NCI-H2227 (cell line): ENCODE data around the gene PCSK7.
"Not testable (repeated sequence)": the region's sequence is repeated elsewhere in the genome, so short reads cannot be mapped to it uniquely, and the experiment has no call there.

Experiments
- DNase-seq: peaks from one replicate; lab custom pipeline; 2025; ENCODE audit not compliant: unreplicated experiment; lab: John Stamatoyannopoulos, UW

Gene PCSK7, protein sequence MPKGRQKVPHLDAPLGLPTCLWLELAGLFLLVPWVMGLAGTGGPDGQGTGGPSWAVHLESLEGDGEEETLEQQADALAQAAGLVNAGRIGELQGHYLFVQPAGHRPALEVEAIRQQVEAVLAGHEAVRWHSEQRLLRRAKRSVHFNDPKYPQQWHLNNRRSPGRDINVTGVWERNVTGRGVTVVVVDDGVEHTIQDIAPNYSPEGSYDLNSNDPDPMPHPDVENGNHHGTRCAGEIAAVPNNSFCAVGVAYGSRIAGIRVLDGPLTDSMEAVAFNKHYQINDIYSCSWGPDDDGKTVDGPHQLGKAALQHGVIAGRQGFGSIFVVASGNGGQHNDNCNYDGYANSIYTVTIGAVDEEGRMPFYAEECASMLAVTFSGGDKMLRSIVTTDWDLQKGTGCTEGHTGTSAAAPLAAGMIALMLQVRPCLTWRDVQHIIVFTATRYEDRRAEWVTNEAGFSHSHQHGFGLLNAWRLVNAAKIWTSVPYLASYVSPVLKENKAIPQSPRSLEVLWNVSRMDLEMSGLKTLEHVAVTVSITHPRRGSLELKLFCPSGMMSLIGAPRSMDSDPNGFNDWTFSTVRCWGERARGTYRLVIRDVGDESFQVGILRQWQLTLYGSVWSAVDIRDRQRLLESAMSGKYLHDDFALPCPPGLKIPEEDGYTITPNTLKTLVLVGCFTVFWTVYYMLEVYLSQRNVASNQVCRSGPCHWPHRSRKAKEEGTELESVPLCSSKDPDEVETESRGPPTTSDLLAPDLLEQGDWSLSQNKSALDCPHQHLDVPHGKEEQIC

DNA sequence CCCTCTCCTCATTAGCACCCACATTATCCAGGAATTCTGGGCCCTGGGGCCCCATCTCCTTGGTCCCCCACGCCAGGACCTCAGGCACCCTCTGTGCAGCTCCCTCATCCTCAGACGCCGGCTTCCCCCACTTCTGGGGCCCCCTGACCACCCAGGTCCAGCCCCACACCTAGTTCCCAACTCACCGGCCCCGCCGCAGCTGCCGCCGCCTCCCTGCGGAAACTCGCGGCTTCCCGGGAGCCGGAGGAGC lies at the start of gene PCSK7:
PCSK7 (minus strand) TSS at position 232 of the 250 bp plus-strand sequence. CDS start 2,229 bp downstream, outside the sequence.
- DNase-seq = no peak

DNA sequence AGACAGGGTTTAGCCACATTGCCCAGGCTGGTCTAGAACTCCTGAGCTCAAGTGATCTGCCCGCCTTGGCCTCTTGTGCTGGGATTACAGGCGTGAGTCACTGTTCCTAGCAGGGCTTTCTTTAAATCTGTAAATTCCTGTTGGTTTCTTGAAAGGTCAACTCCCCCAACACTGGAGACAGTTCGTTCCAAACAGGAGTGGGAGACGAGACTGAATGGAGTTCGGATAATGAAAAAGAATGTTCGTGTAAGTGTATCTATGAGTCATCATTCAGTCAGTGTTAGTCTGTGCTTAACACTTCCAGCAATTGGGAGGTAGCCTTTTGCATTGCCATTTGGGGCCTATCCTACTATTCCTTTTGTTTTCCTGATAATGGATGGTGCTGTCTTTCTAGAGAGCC lies 49.3 kb upstream of the PCSK7 start:
- DNase-seq = peak; percentile 18

DNA sequence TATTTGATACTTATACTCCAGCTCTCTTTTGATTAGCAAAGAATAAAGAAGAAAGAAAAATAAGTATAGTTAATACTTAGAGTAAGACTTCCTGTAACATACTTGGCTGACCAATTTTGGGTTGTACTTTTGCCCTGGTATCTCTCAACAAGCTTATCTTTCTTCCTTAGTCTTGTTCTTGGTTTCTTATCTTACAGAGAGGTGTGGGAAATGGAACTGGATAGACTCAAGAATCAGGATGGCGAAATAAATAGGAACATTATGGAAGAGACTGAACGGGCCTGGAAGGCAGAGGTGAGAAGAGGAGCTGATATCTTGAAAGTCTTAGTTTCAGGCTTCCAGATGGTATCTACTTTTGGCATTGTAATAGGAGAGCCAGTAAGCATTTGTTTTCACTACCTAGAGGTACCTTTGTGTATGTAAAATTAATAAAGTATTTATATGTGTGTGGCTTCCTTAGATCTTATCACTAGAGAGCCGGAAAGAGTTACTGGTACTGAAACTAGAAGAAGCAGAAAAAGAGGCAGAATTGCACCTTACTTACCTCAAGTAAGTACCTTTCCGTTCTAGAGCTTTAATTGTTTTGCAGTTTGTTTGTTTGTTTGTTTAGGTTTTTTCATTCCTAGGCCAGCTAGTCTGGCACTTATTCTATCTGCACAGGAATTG lies 48.0 kb upstream of the PCSK7 start:
- no peak for DNase-seq

DNA sequence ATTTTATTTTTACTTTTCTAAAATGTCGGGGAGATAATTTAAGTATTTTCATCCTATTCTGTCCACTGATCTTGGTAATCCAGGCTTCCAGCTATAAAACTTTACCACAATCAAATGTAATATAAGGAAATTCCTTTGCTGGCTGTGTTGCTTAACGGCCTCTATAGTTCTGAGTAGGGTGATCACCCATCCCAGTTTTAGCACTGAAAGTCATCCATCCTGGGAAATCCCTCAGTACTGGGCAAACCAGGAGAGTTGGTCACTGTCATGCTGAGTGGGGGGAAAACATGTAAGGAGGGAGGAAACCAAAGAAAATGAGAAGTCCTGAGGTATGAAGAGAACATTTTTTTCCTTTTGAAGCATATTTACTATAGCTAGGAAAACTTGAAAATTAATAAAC lies 46.5 kb upstream of the PCSK7 start:
- no peak for DNase-seq

DNA sequence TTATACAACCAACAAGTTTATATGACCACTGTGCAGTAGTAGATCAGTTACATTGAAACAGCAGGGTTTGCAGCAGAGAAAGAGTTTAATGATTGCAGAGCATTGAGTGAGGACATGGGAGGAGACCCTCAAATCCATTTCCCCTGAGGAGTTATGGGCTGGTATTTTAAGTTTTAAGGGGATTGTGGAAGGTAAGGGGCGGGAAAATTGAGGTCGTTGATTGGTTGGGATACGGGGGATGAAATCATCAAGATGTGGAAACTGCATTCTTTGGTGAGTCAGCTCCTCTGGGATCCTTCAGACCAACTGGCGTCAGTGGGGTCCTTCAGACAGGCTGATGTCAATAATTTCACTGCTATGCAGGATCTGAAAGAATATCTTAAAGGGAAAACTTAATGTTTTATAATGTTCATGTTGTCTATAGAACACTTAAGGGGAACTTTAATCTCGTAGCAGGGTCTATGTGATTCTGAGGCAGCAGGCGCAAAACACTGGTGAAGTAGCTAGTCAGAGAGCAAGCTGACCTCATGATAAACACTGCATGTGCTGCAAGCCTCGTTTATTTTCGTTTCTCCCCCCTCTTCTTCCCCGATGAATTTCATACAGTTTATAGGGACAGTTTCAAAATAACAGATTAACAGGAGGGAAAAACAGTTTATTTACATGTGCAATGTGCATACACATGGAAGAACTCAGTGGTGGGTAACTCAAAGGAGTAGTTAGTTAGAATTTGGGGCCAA lies 41.8 kb upstream of the PCSK7 start:
- peak; percentile 45 for DNase-seq

DNA sequence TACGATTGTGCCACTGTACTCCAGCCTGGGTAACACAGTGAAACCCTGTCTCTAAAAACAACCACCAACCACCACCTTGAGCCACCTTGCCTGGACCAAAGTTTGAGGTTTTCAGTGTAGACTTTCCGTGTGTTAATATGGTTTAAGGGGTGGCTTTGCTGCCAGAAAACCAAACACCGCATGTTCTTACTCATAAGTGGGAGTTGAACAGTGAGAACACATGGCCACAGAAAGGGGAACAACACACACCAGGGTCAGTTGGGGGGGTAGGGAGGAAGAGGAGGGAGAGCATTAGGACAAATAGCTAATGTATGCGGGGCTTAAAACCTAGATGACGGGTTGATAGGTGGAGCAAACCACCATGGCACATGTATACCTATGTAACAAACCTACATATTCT lies 40.3 kb upstream of the PCSK7 start:
- DNase-seq = not testable (repeated sequence)

DNA sequence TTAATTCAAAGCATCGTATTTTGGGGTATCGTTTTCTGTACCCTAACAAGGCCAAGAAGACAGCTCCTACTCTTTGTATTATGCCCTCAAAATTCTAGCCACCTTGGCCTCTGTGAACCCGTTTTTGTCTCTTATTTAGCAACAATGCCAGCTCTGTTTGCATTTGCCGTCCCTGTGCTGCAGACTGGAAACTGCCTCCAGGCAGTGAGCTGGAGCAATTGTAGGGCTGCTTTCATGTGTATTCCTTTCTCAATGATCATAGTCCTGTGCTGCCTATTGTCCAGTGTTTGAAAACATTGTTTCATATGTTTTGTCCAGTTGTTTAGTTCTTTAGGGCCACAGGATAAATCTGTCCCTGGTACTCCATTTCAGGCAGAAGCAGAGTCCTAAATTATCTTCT lies 39.3 kb upstream of the PCSK7 start:
- no peak for DNase-seq

DNA sequence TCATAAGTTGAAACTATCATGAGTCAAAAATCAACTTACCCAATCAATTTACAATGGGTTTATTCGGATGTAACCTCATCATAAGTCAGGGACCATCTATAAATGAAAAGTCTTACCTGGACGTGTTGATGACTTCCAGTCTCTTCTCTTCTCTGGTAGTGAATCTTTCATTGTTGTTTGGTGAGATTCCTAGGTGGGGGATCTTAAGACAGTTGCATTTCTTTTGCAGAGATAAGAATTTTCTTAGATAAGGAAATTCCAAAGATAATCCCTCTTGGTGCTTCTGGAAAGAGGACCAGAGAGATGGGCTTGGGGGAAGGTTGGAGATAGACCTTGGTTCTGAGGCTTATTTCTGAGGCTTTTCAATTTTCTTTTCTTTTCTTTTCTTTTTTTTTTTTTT lies 38.0 kb upstream of the PCSK7 start:
- DNase-seq = no peak

DNA sequence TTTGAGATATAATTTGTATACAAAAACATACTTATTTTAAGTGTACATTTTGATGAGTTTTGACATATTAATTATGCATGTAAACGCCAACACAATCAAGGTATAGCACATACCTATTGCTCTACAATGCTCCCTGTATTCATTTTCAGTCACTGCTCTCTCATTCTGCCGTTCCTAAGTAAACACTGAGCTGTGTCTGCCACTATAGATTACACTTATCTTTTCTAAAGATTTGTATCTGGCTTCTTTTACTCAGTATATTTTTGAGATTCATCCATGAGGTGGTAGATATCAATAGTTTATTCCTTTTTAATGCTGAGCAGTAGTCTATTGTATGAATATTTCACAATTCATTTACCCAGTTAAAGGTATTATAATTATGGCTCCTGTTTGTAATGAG lies 33.9 kb upstream of the PCSK7 start:
- no peak for DNase-seq

DNA sequence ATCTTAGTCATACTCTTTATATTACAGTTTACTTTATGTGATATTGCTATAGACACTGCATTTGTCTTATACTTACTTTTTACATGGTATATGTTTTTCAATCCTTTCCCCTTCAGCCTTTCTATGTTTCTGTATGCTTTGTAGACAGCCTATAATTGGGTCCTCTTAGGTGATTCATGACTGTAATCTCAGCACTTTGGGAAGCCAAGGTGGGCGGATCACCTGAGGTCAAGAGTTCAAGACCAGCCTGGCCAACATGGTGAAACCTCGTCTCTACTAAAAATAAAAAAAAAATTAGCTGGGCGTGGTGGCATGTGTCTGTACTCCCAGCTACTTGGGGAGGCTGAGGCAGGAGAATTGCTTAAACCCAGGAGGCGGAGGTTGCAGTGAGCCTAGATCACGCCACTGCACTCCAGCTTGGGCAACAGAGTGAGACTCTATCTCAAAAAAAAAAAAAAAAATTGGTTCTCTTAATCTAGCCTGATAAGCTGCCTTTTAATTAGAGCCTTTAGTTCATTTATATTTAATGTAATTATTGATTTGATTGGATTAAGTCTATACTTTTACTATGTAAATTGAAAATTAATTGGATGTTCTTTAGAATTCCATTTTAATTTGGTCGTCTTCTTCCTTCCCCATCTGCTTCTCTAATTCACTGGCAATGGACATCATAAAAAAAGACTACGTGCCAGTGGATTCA lies 32.9 kb upstream of the PCSK7 start:
- DNase-seq = not testable (repeated sequence)

DNA sequence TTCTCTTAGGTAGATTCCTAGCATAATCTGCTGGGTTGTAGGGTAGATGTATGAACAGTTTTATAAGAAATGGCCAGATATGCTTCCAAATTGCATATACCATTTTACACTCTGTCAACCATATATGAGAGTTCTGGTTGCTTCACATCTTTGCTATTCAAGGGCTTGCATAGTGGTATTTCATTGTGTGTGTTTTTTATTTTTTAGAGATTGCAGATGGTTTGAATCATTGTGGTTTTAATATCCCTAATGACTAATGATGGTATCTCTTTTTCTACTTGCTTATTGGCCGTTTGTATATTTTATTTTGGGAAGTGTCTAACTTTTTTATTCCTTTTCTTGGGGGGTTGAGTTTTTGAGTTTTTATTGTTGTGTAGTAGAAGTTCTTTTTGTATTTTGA lies 27.5 kb upstream of the PCSK7 start:
- DNase-seq = no peak

DNA sequence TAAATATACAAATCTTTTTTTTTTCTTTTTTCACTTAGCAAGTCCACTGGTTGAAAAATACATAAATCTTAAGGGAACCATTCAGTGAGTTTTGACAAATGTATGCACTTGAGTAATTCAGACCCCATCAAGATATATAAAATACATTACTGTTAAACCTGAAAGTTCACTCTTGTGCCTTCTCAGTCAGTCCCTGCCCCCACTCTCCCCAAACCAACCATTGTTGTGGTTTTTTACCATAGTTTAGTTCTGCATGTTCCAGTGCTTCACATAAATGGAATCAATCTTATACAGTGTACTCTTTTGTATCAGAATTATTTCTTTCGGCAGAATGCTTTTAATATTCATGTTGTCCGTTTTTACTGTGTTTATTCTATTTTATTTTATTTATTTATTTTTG lies 26.7 kb upstream of the PCSK7 start:
- no peak for DNase-seq

DNA sequence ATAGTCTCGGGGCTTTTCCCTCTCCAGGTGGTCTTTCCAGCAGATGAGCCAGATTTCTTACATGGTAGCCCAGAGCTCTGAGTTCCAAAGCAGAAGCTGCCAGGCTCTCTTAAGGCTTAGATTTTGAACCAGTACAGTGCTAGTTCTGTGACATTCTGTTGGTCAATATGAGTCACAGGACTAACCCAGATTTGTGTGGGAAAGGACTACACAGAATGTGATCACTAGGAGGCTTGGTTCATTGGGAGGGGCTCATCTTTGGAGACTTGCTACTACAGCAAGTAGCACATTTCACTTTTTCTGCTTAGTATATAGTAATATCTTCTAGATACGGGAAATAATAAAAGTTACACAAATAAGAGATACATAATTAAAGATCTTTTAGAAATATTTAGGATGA lies 24.7 kb upstream of the PCSK7 start:
- no peak for DNase-seq

DNA sequence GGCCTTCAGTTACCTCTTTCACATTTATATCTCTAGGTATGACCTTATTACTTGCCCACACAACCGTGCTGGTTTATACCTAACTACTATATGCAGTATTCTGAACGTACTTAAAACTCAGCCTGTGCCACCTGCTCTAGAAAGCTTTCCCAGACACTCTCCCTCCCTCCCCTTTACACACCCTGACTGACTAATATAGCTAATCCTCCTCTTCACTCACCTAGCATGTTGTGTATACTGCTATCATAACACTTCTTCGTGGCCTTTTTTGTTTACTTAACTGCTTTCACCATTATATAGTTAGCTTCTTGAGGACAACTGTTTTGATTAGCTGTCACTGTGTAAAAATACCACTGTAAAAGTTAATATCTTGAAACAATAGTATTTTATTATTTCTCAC lies 24.1 kb upstream of the PCSK7 start:
- DNase-seq = no peak

DNA sequence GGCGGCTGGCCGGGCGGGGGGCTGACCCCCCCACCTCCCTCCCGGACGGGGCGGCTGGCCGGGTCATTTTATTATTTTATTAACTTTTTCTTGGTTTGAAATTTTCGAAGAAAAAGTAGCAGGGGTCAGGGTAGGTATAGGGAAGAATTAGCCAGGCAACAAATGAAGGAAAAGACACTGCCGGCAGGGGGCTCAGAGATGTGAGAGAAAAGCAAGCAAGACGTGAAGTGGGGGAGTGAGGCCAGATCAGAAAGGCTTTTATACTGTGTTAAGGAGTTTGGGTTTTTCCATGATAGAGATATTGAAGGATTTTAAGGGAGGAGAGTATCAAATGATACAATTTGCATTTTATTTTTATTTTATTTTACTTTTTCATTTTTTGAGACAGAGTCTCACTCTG lies 19.6 kb upstream of the PCSK7 start:
- DNase-seq = no peak

DNA sequence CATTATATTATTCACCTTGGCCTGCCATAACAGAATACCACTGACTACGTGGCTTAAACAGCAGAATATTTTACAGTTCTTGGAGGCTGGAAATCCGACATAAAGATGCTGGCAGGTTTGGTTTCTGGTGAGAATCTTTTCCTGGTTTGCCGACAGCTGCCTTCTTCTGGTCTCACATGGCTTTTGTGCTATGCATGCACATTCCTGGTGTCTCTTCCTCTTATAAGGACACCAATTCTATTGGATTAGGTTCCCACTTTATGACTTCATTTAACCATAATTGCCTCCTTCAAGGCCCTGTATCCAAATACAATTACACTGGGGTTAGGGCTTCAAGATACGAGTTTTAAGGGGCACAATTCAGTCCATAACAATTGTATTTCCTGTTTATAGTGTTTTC lies 17.7 kb upstream of the PCSK7 start:
- no peak for DNase-seq

DNA sequence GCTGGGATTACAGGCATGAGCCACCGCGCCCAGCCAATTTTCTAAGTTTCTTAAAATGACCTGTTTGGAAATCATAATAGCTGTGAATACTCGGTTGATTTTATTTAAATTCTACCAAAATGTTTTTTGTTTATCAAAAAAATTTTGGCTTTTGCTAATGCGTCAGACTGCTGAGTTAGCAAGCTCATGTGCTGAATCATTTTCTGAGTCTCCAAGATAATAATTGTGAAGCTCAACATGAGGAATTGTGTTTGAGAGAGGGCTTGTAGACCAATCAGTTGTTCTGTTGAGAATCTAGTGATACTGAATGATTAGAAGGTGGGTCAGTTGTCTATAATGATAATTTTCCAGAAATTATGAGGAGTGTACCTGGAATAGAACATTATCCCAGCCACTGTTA lies 16.5 kb upstream of the PCSK7 start:
- no peak for DNase-seq

DNA sequence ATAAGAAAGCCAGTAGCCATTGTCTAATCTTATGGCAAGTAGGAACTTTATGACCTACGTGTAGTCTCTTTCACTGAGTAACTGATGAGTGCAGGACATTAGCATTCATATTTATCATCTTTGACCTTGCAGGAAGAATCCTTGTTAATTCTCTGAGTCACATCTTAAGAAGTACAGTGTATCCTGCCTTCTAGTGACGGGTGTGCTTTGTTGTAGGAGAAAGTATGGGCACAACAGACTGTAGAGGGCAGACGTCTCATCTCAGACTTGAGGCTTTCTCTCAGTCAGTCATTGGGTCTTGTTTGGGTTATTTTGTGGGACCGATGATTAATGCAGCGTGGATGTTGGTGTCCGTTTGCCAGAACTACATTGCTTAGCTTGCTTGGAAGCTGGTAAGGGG lies 7.4 kb upstream of the PCSK7 start:
- no peak for DNase-seq

DNA sequence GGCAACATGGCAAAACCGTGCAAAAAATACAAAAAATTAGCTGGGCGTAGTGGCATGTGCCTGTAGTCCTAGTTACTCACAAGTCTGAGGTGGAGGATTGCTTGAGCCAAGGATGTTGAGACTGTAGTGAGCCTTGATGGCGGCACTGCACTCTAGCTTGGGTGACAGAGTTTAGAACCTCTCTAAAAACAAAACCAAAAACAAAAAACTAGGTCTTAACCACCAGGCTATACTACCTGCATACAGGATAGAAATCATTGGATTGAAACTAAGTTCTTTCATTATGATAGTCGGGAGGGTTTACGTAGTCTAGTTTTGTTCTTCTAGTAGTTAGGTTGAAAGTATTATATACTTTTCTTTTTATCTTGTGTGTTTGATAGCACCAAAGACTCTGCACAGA lies 6.3 kb upstream of the PCSK7 start:
- DNase-seq = no peak

DNA sequence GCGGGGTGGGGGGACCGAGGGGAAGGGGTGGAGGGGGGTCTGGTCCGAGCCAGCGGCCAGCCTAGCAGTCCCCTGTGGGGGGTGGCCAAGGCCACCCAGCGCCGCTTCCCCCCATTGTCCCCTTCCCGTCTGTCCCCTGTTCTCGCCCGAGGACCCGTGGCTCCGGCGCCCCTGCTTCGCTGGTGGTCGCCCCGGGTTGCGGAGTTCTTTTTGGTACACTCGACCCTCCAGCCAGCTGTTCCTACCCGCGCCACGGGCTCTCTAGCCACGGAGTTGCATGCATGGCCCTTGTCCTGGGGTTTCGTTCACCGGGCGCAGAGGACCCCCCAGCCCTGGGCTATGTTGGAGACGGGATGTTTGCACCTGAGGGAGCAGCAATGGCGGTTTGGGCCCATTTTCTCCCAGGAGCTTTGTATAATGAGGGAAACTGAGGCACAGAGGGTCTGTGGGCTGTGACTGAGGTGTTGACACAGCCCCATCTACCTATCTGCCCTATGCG lies 1.1 kb upstream of the PCSK7 start:
- DNase-seq = no peak
